Gastroesophageal sphincter (tissue), 3 donors: ENCODE measurements around the gene RAB3C.

Experiments
- CTCF ChIP-seq, 4 experiments: fragments of 200-600 bp in 2 of 4; fragments of 450-650 bp in 2 of 4; sonication (generic) in 1 of 4; IDR thresholded peaks; one replicate each; pipeline ENCODE4 v1.5.1; 2017 to 2019; ENCODE audit warnings: antibody characterized with exemption in 4 of 4, mild to moderate bottlenecking in 2 of 4, moderate library complexity in 2 of 4
- EP300 ChIP-seq: sonication (generic); formaldehyde crosslinking; IDR thresholded peaks from one replicate; pipeline ENCODE4 v1.6.1; 2017; ENCODE audit warnings: antibody characterized with exemption, mild to moderate bottlenecking
- POLR2A ChIP-seq, 2 donors: fragments of 450-650 bp; IDR thresholded peaks; one replicate each; pipeline ENCODE4 v1.6.1; 2017; ENCODE audit warnings: antibody characterized with exemption in 2 of 2, mild to moderate bottlenecking in 2 of 2, moderate library complexity in 1 of 2
- POLR2AphosphoS5 ChIP-seq: sonication (generic); formaldehyde crosslinking; IDR thresholded peaks from one replicate; pipeline ENCODE4 v1.6.1; 2017; ENCODE audit warnings: antibody characterized with exemption

DNA sequence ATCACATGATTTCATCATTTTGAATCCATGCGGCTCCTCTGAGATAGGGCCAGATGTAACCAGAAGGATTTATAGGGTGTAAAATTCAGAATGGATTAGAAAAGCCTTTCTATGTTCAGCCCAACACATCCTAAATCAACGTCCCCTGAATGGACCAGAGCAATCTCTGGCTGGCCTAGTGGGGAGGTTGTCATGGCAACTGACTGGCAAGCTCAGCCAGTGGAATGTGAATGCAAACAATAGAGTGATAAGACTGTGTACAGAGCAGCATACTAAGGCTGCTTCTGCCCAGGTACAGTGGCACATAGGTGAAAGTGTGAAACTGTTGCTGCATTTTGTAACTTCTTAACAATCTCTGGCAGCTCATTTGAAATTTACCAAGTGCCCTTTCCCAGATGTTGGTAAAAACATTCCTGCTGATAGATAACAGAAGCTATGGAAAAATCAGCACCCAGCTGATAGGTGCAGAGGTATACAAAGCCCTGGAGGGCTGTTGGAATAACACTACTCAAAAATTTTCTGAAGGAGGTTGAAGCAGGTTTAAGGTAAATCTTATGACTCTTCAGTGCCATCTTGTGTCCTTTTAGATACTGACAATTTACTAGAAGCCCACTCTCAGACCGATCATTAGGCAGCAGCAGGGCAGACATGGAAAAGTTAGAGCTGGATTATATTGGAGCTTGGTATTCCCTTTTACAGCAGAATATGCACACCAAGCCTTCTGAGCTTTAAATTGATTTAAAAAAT is 267.2 kb downstream of the RAB3C start:
- peak in 3 of 4 experiments; percentile 30 to 43 (median 39) for TF ChIP-seq CTCF (IDR thresholded peaks at IDR 0.05)
- no peak for TF ChIP-seq POLR2AphosphoS5
- no peak for TF ChIP-seq POLR2A (IDR thresholded peaks at IDR 0.05)
- TF ChIP-seq EP300 = no peak
